SH-SY5Y (cell line): ENCODE data around the gene TNPO3.

ENCODE experiments used
- GATA2 ChIP-seq: IDR thresholded peaks from 2 replicates; pipeline ENCODE4 v1.6.1; 2011; ENCODE audit warnings: mild to moderate bottlenecking, low read depth, low read length
- GATA3 ChIP-seq: IDR thresholded peaks from 2 replicates; pipeline ENCODE4 v1.6.1; 2011; ENCODE audit warnings: low read depth, mild to moderate bottlenecking, low read length, moderate library complexity

The TNPO3 gene

GRCh38 chr7:128933180-128933891 lies 121.6 kb downstream of the TNPO3 start:
- TF ChIP-seq GATA3 = no peak
- TF ChIP-seq GATA2 = no peak

- TF ChIP-seq GATA3 = no peak
- TF ChIP-seq GATA2 = no peak
These were observed 122.1 kb downstream of the TNPO3 start for GRCh38 chr7:128932862-128933179.

GRCh38 chr7:128931965-128932861 lies 122.7 kb downstream of the TNPO3 start:
- no peak for TF ChIP-seq GATA2
- TF ChIP-seq GATA3 = no peak

GRCh38 chr7:128931190-128931798 lies 123.6 kb downstream of the TNPO3 start:
- TF ChIP-seq GATA2 = no peak
- no peak for TF ChIP-seq GATA3

- TF ChIP-seq GATA3 (no peak), GATA2 (no peak)
These were observed 125.8 kb downstream of the TNPO3 start for GRCh38 chr7:128928882-128929788.

- TF ChIP-seq GATA2 (no peak), GATA3 (no peak)
These were observed 126.6 kb downstream of the TNPO3 start for GRCh38 chr7:128928159-128928813.

- TF ChIP-seq GATA2 (no peak), GATA3 (no peak)
These were observed 130.0 kb downstream of the TNPO3 start for GRCh38 chr7:128924707-128925588.

- TF ChIP-seq GATA3 = no peak
These were observed 131.5 kb downstream of the TNPO3 start for GRCh38 chr7:128923411-128923800.

GRCh38 chr7:128922496-128923410 lies 132.2 kb downstream of the TNPO3 start:
- no peak for TF ChIP-seq GATA3
- TF ChIP-seq GATA2 = no peak

GRCh38 chr7:128921866-128922440 lies 133.0 kb downstream of the TNPO3 start:
- no peak for TF ChIP-seq GATA3

- TF ChIP-seq GATA3 (no peak), GATA2 (peak; percentile 88)
These were observed 133.9 kb downstream of the TNPO3 start for GRCh38 chr7:128920913-128921582.
